NCI-H774 (cell line): ENCODE measurements around the gene TLCD3A.
"Not testable (repeated sequence)": the region's sequence is repeated elsewhere in the genome, so short reads cannot be mapped to it uniquely, and the experiment has no call there.

Source experiments
- DNase-seq: peaks from one replicate; lab custom pipeline; 2025; lab: John Stamatoyannopoulos, UW

The TLCD3A gene

GRCh38 chr17:708132-708531 lies 24.3 kb upstream of the TLCD3A start:
- no peak for DNase-seq

DNA sequence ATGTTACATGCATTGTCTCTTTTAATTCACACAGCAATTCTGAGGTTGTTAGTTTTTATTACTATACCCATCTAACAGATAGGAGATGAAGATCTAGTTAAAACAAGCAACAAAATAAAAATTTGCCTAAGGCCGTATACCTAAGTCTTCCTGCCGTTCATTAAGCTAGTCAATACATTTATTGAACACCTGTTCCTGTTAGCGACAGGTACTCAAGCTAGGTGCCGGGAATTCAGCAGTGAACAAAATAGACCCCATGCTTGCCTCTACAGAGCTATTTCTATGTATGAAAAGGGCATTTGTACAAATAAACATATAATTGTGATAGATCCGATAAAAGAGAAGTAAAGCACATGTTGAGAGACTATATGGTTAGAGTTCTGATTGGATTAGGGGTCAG lies 14.3 kb upstream of the TLCD3A start:
- no peak for DNase-seq

GRCh38 chr17:720706-721539 lies 11.5 kb upstream of the TLCD3A start:
- DNase-seq, result no peak

GRCh38 chr17:721540-721937 lies 10.9 kb upstream of the TLCD3A start:
- no peak for DNase-seq

DNA sequence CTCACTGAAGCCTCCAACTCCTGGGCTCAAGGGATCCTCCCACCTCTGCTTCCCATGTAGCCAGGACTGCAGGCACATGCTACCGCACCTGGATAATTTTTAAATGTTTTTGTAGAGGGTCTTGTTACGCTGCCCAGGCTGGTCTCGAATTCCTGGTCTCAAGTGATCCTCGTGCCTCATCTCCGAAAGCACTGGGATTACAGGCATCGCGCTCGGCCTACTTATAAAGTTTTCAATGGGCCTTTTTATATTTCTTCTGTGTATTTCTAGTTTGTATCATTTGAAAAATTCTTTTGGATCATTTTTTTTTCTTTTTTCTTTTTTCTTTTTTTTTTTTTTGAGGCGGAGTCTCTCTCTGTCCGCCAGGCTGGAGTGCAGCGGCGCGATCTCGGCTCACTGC lies 7.3 kb upstream of the TLCD3A start:
- no peak for DNase-seq

- DNase-seq, result no peak
Observed at GRCh38 chr17:725746-726145, 6.7 kb upstream of the TLCD3A start.

DNA sequence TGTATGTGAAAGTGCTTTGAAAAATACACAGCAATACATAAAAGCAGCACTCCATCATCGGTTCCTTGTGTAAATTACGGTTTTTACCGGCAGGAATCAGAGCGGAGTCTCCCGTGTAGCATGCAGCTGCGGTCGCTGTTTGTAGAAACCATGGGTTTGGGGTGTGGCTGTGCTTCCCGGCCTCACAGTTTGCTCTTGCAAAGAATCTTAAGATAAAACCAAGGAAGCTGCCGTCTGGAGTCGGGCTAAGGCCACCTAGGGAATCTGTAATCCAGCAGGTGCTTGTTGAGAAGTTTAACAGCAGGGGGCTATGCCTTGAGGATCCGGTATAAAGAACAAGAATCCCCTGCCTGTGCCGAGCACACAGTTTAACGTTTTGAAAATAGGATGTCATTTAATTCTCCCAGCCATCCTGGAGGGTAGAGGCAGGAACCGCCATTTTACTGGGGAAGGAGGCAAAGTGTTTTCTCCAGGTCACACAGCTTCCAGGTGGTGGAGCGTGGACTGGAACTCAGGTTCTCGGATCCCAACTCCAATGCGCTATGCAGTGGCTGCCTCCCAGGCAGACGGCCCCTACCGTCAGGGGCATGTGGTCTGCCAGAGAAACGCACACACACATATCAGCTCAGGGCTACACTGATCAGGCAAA lies 6.0 kb upstream of the TLCD3A start:
- DNase-seq, result no peak

DNA sequence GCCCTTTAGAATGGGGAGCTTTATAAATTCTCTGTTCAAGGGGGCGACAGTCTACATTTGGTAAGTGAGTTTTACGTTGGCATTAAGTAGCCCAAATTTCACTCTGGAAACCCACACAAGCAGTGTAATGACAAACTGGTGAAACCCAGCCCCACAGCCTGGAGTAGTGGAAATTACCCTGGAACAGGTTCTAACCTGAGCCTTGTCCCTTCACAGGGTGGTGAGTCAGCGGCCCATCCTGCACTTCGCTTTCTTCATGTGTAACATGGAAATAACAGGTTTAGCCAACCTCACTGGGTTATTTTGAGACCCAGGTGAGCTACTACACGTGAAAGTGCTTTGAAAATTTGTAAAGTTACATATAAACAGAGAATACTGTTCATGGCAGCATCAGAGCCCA lies 3.5 kb upstream of the TLCD3A start:
- DNase-seq, result no peak

- no peak for DNase-seq
Observed at GRCh38 chr17:731644-732066, 741 bp upstream of the TLCD3A start.

DNA sequence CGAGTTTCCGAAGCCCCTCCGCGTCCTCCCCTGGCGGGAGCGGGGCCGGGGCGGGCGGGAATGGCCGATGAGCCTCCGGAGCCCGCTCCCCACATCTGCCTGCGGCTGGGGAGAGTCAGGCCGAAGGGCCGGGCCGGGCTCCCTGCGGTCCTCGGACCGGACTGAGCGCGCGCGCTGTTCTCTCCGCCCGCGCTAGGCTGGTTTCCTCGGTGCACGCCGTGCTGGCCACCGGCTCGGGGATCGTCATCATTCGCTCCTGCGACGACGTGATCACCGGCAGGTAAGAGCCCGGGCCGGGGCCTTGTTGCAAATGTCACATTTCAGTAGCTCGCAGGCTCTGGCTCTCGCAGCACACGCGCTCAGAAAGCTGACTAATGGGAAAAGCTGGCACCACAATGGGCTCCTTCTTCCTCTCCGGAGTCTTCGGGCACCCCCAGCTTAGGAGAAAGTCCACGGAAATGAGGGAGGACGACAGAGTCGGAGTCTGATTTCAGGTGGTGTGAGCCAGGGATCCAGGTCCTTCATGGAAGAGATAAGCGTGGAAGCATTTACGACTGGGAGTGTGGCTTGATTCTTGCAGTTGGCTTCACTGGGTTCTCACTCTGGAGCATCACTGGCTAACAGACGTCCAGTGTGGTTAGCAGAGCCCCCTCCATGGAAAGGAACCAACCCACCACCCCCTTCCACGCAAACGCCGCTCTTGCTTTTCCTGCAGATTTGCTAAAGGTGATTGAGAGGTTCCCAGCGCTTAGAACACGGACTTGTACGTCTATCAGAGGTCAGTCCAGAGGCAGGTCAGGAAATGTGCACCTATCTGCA lies 715 bp downstream of the TLCD3A start:
- DNase-seq, result no peak

- no peak for DNase-seq
Observed at GRCh38 chr17:733743-734142, 1.3 kb downstream of the TLCD3A start.

- DNase-seq, result no peak
Observed at GRCh38 chr17:737561-738113, 5.2 kb downstream of the TLCD3A start.

- DNase-seq, result no peak
Observed at GRCh38 chr17:740240-741017, 8.0 kb downstream of the TLCD3A start.

GRCh38 chr17:742147-742793 lies 9.9 kb downstream of the TLCD3A start:
- DNase-seq, result no peak

- no peak for DNase-seq
Observed at GRCh38 chr17:743139-743538, 10.7 kb downstream of the TLCD3A start.

DNA sequence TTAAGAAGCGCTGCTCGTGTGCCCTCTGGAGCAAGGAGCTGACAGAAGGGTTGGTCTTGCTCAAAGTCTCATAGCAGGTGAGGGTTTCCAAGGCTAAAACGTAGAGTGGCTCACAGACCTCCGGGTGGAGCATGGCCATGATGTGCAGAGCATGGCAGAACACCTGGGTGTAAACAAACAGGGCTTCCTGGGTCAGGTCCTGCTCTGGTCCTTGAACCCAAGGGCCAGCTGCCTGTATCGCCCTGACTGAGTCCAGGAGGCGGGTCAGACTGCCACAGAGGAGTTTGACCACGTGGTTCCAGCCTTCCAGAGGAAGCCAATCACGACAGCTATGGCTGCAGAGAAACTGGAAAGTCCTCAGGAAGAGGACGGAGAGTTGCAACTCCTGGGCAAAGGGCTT lies 12.5 kb downstream of the TLCD3A start:
- no peak for DNase-seq

DNA sequence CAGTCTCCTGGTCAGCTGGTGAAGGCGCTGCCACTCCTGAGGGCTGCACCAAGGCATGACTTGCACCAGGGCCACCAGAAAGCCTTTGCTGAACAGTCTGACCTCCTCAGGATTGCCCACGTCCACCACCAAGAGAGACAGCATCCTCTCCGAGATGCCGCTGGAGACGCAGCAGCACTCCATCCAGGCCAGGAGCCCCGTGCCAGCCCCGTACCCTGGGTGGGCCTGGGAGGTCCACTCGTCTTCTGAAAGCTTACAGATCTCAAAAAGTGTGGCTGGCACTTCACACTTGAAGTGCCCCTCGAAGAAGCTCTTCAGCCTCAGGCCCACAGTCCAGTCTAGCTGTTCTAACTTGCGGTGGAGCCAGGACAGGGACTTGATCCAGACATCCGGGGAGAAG lies 13.0 kb downstream of the TLCD3A start:
- no peak for DNase-seq

DNA sequence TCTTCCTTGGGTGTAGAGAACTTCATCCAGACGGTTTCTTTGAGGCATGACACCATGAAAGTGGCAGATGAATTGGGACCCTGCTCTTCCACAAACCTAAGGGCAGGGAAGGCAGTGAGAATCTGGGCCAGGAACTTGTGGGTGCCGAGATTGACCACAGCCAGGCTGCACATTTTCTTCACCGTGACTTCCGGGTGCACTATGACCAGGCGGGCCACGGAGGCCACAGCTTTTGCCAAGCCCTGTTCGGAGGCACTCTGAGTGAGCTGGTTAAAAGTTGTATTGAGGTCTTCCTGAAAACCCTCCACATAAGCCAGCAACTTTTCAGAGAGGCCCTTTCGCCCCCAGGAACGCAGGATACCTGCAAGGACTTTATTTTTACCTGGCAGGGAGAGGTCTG lies 13.8 kb downstream of the TLCD3A start:
- no peak for DNase-seq

DNA sequence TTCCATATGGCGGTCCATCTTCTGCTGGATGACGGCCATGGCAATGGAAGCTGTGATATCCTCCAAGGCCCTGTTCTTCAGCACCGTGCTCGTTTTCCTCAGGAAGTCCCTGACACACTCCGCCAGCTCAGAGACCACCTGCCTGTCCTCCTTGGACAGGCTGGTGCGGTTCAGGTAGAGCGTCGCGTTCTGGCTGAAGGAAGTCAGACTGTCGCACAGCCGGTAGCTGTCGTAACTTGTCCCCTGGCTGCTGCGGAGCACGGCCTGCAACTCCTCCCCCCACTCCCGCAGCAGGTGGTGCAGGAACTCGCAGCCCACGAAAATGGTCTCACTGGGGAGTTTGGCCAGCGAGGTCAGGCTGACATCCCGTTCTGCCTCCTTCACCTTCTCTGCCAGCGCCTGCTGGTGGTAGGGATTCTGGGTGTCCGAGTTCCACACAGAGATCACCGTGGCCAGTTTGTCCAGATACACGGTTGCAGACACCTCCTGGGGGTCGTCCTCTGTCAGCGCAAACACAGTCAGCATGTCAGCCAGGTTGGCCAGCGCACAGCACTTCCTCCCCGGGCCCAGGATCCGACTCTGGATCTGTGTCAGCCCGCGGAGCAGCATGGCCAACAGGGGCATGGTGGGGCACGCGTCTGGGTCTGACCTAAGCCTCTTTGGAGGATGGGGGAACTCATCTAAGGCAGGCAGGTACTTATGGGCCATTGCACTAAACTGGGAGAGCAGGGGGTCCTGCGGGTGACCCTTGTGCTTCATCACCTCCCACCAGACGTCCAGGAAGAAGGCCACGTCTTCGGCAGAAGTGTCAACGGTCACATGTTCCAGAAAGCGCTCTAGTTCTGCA lies 14.6 kb downstream of the TLCD3A start:
- DNase-seq, result no peak

- not testable (repeated sequence) for DNase-seq
Observed at GRCh38 chr17:748604-749003, 16.2 kb downstream of the TLCD3A start.
